Vagina (tissue), 2 donors: Measurements from ENCODE around the gene ADRM1.

Source experiments
- POLR2AphosphoS5 ChIP-seq, 2 donors: sonication (generic); formaldehyde crosslinking; IDR thresholded peaks; one replicate each; pipeline ENCODE4 v1.9.0; 2017; ENCODE audit warnings: antibody characterized with exemption in 2 of 2, mild to moderate bottlenecking in 2 of 2, low read depth in 1 of 2; ENCODE audit not compliant: insufficient read depth in 1 of 2
- TF ChIP-seq, protein P1 (sequence below), 3 experiments: fragments of 450-650 bp in 2 of 3; fragments of 200-600 bp in 1 of 3; sonication (generic) in 1 of 3; IDR thresholded peaks; one replicate each; pipeline ENCODE4 v1.5.1; 2017 to 2019; ENCODE audit warnings: antibody characterized with exemption in 3 of 3, mild to moderate bottlenecking in 2 of 3, moderate library complexity in 2 of 3

DNA sequence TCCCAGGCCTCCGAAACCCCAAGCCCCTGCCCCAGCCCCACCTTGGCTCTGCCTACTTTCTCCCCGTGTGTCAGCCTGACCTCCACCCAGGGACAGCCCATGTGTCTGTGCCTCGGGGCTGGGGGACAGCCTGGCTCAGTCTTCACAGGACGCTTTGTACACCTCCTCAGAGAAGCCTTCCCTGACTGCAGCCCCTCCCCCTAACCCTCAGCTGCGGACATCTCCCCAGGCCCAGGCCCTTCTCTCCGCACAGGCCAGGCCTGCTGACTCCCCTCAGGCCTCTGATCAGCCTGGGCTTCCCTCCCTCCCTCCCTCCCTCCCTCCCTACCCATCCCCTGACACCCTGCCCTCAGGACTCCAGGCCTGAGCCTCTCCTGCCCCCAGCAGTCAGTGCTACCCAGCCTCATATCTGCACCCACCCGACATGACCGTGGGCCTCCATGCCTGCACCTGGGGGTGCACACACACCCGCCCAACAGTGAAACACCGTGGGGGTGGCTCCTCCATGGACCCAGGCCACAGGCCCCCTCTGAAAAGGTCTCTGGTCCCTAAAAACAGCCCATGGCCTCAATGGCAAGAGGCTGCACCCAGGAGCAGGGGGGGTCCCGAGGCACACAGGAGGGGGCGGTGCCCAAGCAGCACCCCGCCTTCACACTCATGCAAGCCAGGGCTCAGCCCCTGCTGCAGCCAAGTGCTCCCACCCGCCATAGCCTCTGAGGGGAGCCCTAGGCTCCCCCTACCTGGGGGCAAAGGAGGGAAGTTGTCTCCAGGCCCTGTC, 51.4 kb downstream of the ADRM1 start:
- TF ChIP-seq POLR2AphosphoS5 (IDR thresholded peaks at IDR 0.05; ENCODE audit: insufficient read depth in 1 of 2, low read depth in 1 of 2), result no peak
- TF ChIP-seq, protein P1, sequence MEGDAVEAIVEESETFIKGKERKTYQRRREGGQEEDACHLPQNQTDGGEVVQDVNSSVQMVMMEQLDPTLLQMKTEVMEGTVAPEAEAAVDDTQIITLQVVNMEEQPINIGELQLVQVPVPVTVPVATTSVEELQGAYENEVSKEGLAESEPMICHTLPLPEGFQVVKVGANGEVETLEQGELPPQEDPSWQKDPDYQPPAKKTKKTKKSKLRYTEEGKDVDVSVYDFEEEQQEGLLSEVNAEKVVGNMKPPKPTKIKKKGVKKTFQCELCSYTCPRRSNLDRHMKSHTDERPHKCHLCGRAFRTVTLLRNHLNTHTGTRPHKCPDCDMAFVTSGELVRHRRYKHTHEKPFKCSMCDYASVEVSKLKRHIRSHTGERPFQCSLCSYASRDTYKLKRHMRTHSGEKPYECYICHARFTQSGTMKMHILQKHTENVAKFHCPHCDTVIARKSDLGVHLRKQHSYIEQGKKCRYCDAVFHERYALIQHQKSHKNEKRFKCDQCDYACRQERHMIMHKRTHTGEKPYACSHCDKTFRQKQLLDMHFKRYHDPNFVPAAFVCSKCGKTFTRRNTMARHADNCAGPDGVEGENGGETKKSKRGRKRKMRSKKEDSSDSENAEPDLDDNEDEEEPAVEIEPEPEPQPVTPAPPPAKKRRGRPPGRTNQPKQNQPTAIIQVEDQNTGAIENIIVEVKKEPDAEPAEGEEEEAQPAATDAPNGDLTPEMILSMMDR (IDR thresholded peaks at IDR 0.05), result no peak
